ENCODE results near the gene AFAP1.

GRCh38 chr4:7867701-7868435, 71.8 kb downstream of the AFAP1 start:
- TF ChIP-seq POLR2A (IDR thresholded peaks at IDR 0.05; ENCODE audit: low read depth, low read length) (no peak), TAF1 (IDR thresholded peaks at IDR 0.05; ENCODE audit: borderline replicate concordance, low read depth, low read length) (no peak), POLR2AphosphoS5 (IDR thresholded peaks at IDR 0.05; ENCODE audit: low read depth, low read length) (no peak)
